Natural killer cell treated with Interleukin-12 subunit alpha and Interleukin-12 subunit beta and Interleukin-15 and Interleukin-18, amount 100 ng/mL, for 72 hours (primary cell): ENCODE data around the gene BRD3. TPM values are rescaled to one million over a fixed set of nuclear protein-coding genes. Genes with fewer than 3 reads are reported as not detected.

Source experiments
- ATAC-seq, 2 donors: fragments of 150-1000 bp; cut with Tn5 transposase in 1 of 2; sonication (Bioruptor Pico), chemical (Tn5 transposase) in 1 of 2; 2 replicates each; pipeline ENCODE4 v1.10.0; 2021
- DNase-seq: peaks from one replicate; pipeline ENCODE4 v3.0.0; 2022; ENCODE audit warnings: low spot score
- H3K27ac Mint-ChIP-seq, 2 donors: 1 replicate in 1 of 2; 2 replicates in 1 of 2; pipeline ENCODE4 v1.8.0; 2022; ENCODE audit warnings: mixed read lengths in 2 of 2, mild to moderate bottlenecking in 1 of 2, moderate library complexity in 1 of 2
- H3K27me3 Mint-ChIP-seq, 2 donors: 1 replicate in 1 of 2; 2 replicates in 1 of 2; pipeline ENCODE4 v1.8.0; 2022; ENCODE audit warnings: mixed read lengths in 2 of 2
- H3K36me3 Mint-ChIP-seq: one replicate; pipeline ENCODE4 v1.8.0; 2022; ENCODE audit warnings: mixed read lengths
- H3K4me1 Mint-ChIP-seq, 2 donors: 1 replicate in 1 of 2; 2 replicates in 1 of 2; pipeline ENCODE4 v1.8.0; 2022; ENCODE audit warnings: low read depth in 2 of 2, mixed read lengths in 2 of 2, mild to moderate bottlenecking in 1 of 2
- H3K4me3 Mint-ChIP-seq: one replicate; pipeline ENCODE4 v1.8.0; 2022; ENCODE audit warnings: mixed read lengths
- H3K9me3 Mint-ChIP-seq: 2 replicates; pipeline ENCODE4 v1.8.0; 2022; ENCODE audit warnings: mixed read lengths
- total RNA-seq, 2 donors: library from RNA; stranded (reverse); gene quantifications; one replicate each; pipeline ENCODE4 v1.2.3, GENCODE V29; 2022

BRD3 gene
- total RNA-seq, 2 donors from 2014 or later, result 17.8 to 19.1 TPM

DNA sequence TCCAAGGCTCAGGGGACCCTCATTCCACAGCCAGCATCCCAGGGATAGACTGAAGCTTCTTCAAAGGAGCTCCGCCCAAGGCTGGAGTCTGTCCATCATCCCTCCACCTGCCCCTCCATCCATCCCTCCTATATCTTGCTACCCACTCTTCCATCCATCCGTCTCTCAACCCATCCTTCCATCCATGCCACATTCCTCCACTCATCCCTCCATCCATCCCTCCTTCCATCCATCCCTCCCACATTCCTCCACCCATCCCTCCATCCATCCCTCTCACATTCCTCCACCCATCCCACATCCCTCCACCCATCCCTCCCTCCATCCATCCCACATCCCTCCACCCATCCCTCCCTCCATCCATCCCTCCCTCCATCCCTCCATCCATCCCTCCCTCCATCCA lies 70.2 kb downstream of the BRD3 start:
- H3K4me3 Mint-ChIP-seq, result no peak overlapping the region
- ATAC-seq (no peak), DNase-seq (peak; percentile 1)
- no peaks in the 10 kb centered on the region for H3K4me1 Mint-ChIP-seq
- no peaks in the 10 kb centered on the region for H3K9me3 Mint-ChIP-seq
- no peaks in the 10 kb centered on the region for H3K36me3 Mint-ChIP-seq
- H3K27me3 Mint-ChIP-seq, result peaks cover 0 to 4% of the 10 kb centered on the region in 2 donors
- H3K27ac Mint-ChIP-seq, result no peak overlapping the region

DNA sequence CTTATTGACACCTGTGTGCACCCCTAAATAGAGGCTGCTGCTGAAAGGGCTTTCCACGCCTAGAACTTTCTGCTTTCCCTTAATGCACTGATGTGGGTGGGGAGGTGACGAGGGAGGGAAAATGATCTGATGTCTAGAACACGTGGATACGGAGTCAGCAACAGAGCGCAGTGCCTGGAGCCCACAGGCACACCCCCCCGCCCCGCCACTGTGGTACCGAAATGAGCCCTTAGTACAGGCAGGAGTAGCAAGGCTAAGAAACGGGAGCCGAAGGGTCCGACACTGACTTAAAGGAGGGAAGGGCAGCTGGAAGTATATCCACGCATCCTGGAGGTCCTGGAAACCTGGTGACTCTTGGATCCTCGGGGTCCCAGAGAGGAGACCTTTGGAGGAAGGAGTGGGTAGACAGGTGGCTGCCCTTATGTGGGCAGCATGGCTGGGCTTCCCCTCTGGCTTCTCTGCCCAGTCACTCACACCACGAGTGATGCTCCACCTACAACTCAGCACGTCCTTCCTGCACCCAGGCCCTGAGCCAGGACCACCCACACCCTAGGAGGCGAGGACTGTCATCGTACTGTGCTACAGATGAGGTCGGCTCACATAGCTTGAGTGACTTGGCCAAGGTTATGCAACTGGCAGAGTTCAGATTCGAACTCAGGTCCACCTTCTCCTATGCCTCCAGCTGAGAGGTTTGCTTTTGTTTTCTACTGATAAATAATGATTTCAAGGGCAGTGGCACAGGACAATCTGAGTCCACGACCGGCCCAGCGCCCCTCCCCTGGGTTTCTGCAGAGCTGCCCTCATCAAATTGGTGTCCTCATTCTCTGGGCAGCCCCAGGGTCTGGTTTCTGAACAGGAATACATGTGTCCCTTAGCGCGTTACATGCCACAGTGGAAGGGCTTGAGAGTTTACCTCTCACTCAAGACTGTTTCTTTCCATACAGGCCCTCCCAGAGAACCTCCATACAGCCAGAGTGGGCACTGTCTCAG lies 71.0 kb downstream of the BRD3 start:
- Mint-ChIP-seq H3K36me3 (no peaks in the 10 kb centered on the region), H3K27me3 (no peaks in the 10 kb centered on the region), H3K4me3 (no peak overlapping the region), H3K27ac (no peak overlapping the region), H3K4me1 (no peaks in the 10 kb centered on the region), H3K9me3 (no peaks in the 10 kb centered on the region)
- DNase-seq (peak; percentile 58), ATAC-seq (no peak)

DNA sequence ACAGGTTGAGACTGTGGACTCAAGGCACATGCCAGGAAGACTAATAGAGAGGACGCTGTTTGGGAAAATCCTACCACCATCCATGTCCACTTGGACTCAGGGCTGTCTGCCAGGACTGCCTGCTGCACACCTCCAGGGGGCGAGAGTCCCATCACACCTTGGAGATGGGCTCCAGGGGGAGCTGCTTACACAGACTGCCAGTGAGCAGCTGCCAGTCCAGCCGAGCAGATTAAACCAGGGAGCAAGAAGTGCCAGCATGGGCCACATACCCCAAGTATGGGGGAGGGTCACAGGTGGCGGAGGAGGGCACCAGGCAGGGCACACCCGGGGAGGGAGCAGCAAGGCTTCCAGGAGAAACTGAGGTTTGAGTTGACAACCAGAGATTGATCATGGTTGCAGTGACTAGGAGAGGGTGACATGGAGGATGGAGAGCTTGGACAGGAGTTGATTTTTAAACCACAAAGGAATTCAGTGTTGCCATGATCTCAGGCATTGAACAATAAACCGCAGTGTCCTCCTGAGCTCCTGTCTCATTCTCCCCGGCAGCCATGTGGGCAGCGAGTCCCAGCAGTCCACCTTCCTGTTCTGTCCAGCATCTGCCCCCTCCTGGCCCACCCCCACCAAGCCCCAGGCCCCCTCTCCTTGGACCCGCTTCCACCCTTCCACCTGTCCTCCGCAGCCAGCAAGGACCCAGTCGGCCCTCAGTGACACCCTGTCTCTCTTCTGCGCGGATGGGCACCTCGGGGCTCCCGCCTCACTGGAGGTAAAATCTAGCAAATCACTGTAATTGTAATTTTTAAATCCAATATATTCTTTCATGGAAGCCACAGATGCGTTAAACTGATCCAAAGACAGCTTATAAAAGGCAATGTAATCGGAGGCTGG lies 72.6 kb downstream of the BRD3 start:
- Mint-ChIP-seq H3K27ac (no peak overlapping the region), H3K4me1 (no peaks in the 10 kb centered on the region), H3K36me3 (no peaks in the 10 kb centered on the region), H3K4me3 (no peak overlapping the region), H3K27me3 (no peaks in the 10 kb centered on the region), H3K9me3 (no peaks in the 10 kb centered on the region)
- no peak for ATAC-seq
- peak; percentile 50 for DNase-seq

DNA sequence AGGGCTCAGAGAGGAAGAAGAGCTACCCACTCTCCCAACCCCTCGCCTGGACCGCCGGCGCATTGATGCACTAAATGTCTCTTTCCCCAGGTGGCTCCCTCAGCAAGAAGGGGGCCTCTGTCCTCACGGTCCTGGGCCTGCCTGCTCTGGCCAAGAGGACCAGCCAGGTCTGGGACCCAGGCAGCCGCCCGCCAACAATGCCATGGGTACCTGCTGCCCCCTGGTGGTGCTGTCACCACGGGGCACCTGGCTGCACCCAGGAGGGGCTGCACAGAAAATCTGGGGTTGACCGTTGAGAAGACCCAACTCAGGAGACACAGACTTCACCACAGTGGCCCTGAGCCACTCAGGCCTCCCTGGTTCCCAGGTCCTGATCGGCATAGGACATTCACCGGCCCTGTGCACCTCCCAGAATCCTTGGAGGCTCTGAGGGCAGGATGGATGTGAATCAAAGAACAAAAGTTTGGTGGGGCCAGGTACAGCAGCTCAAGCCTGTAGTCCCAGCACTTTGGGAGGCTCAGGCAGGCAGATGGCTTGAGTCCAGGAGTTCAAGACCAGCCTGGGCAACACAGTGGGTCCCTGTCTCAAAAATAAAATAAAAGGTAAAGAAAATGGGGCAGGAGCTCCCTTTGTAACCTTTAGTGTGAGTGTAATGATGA lies 73.3 kb downstream of the BRD3 start:
- no peaks in the 10 kb centered on the region for H3K4me1 Mint-ChIP-seq
- no peak overlapping the region for H3K27ac Mint-ChIP-seq
- DNase-seq (peak; percentile 80), ATAC-seq (peak; percentile 56 to 67)
- peak overlapping the region; percentile 34 for H3K4me3 Mint-ChIP-seq
- H3K9me3 Mint-ChIP-seq, result no peaks in the 10 kb centered on the region
- H3K27me3 Mint-ChIP-seq, result no peaks in the 10 kb centered on the region
- H3K36me3 Mint-ChIP-seq, result no peaks in the 10 kb centered on the region

DNA sequence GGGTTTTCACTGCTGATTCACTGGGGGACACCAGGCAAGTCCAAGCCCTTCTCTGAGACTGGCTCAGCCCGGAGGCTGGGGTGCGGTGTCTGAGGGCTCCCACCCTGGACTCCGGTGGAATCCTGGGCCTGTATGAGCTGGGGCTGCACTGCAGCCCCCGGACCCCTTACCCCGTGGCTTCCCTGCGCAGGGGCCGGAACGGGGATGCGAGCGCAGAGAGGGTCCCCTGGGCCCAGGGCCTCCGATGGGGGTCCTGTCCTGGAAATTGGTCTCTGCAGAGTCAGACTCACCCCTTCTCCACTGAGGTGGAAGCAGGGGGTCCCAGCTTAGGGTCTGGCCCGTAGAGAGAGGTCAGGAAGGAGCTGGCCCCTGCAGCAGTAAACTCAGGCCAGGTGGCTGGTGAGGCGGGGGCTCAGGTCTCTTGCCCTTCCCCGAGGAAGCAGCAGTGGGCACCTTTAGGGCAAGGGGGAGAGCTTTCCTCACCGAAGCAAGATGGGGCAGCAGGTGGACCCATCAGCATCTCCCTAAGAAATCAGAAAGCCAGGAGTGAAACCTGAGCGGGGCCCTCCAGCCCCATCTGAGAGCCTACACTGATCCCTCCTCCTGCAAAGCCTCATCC lies 74.1 kb downstream of the BRD3 start:
- ATAC-seq (no peak), DNase-seq (peak; percentile 50)
- Mint-ChIP-seq H3K4me3 (peak overlapping the region; percentile 17), H3K27ac (no peak overlapping the region), H3K36me3 (no peaks in the 10 kb centered on the region), H3K4me1 (no peaks in the 10 kb centered on the region), H3K9me3 (no peaks in the 10 kb centered on the region), H3K27me3 (no peaks in the 10 kb centered on the region)

DNA sequence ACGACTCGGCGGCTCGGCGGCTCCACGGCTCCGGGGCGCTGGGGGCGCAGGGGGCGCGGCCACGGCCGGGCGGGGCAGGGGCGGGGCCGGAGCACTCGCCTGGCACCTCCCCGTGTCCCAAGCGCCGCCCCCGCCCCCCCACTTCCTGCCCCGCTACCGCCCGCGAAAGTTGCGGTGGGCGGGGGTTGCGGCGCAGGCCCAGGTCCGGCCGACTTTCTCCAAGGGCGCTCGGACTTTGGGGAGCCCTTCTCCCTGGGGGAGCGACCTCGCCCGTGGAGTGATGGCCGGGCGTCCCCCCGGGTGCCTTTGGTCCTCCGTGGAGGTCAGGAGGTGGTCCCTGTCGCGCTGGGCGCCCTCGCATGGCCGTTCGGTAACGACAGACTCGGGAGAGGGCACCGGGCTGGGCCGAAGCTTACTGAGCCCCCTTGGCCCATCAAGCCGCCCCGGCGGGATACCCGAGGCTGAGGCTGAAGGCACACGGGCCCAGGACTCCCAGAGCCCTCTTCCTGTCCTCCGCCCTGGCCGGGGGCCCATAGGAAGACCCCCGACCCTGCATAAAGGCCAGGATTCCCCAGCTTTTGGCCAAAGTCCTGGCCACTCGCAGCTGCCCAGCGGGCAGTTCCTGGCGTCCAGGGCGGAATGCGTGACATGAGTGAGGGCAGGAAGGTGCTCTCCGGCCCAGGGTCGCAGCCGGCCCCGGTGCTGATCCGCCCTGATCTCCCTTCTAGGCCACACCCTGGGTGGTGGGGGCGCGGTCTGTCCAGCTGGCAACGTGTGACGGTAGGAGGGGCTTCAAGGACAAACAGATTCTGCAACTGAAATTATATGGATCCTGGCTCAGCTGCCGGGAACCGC lies 74.8 kb downstream of the BRD3 start:
- DNase-seq (peak; percentile 71), ATAC-seq (peak; percentile 87 to 92)
- no peaks in the 10 kb centered on the region for H3K36me3 Mint-ChIP-seq
- H3K27ac Mint-ChIP-seq, result no peak overlapping the region
- H3K9me3 Mint-ChIP-seq, result no peaks in the 10 kb centered on the region
- H3K27me3 Mint-ChIP-seq, result no peaks in the 10 kb centered on the region
- no peaks in the 10 kb centered on the region for H3K4me1 Mint-ChIP-seq
- H3K4me3 Mint-ChIP-seq, result peak overlapping the region; percentile 54

DNA sequence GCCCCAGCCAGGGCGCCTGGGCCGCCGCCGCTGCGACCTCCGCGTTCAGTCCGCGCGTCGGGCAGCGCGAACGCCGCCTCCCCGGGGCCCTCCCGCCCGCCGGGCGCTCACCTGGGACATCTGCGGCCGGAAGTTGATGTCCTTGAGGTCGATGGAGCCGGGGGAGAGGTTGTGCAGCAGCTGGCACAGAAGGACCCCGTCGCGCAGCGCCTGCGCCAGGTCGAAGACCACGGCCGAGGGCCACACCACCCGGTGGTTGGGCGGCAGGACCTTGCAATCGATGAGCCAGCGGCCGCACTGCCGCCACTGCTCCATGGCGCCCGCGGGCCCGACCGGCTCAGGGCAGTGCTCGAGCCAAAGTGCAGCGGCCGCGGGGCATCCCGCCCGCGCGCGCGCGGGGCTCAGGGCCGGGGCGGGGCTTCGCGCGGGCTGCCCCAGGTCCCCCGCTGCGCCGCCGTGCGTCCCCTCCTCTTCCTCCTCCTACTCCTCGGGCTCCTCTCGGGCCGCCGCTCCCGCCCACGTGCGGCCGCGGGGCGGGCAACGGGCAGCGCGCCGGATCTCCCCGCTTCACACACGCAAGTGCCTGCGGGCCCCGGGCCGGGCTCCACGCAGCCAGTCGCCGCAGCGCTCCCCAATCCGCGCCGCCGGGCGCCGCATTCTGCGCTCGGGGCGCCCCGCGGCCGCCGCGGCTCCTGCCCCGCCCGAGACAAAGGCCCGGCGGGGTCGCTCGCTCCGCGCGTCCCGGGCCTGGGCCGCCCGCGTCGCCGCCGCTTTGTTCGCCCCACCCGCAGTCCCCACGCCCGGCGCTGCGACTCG lies 75.7 kb downstream of the BRD3 start, which contains the start of gene VAV2:
VAV2 (minus strand) TSS at position 361 of the 816 bp plus-strand sequence; CDS start at position 315, 46 bp downstream.
- Mint-ChIP-seq H3K36me3 (no peaks in the 10 kb centered on the region), H3K9me3 (no peaks in the 10 kb centered on the region), H3K4me1 (no peaks in the 10 kb centered on the region), H3K27ac (no peak within 1 kb of the TSS), H3K27me3 (no peaks in the 10 kb centered on the region), H3K4me3 (peak within 1 kb of the TSS; percentile 54)
- ATAC-seq, result peak; percentile 69 to 82
- DNase-seq, result peak; percentile 81

DNA sequence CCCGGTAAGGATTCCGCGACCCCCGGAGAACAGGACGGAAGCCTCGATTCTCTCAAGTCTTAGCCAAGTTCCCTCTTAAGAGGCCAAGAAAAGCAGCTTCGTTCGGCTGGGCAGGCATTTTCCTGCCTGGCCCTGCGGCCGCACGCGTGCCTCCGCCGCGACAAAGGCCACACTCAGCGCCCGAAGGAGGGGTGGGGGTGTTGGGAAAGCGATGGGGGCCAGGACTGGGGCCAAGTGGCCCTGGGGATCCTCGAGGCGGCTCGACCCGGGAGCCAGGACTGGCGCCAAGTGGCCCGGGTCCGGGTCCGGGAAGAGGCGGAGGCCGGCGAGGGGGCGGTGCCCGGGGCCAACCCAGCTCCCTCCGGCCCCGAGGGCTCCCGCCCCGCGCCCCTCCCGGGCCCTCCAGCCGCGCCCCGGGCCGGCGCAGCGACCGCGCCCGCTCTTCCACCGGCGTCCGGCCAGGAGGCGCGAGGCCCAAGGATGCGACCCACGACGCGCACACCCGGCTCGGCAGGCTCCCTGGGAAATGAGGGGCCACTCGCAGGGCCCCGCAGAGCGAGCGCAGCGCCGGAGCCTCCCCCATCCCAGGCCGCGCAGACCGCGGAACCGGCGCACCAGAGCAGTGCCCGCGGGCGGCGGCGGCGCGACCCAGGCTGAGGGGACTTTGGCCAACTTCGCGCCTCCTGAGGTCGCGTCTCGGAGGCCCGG lies 76.5 kb downstream of the BRD3 start:
- Mint-ChIP-seq H3K9me3 (no peaks in the 10 kb centered on the region), H3K27me3 (no peaks in the 10 kb centered on the region), H3K27ac (no peak overlapping the region), H3K4me1 (no peaks in the 10 kb centered on the region), H3K36me3 (no peaks in the 10 kb centered on the region), H3K4me3 (peak overlapping the region; percentile 22)
- ATAC-seq (no peak), DNase-seq (peak; percentile 57)

DNA sequence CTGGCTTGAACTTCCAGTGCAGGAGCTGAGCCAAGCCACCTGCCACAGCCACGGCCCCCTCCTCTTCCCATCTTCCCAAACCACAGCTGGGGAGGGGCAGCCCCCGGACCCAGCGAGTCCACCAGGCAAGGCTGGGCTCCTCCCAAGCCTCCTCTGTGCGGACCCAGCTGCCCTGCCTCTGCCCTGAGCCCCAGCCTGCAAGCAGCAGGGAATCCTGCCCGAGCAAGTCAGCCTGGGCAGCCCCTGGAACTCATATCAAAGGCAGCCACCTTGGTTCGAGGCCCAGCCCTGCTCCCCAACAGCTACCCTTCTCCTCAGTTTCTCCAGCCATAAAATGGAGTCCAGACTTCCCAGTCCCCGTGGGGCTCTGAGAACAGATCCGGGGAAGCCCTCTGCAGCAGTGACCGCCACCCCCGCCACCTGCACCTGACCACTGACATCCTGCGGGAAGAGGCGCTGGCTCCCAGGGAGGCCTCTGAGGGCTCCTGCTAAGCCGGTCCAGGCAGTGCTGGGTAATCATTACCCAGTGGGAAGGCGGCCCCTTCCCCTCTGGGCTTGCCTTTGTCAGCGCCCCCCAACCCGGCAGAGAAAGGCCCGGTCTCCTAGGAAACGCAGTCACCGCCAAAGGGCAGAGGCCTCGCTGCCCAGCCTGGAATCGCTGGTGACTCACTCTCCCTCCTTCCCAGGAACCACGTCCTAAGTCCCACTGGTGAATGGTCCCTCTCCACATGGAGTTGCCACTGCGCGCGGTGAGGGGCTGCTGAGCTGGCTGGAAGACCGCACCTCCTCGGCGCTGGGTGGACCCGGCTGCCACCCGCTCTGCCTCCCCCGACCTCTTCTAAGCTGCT lies 77.2 kb downstream of the BRD3 start:
- H3K36me3 Mint-ChIP-seq, result no peaks in the 10 kb centered on the region
- ATAC-seq (no peak), DNase-seq (peak; percentile 48)
- H3K9me3 Mint-ChIP-seq, result no peaks in the 10 kb centered on the region
- peak overlapping the region; percentile 22 for H3K4me3 Mint-ChIP-seq
- no peaks in the 10 kb centered on the region for H3K27me3 Mint-ChIP-seq
- no peak overlapping the region for H3K27ac Mint-ChIP-seq
- no peaks in the 10 kb centered on the region for H3K4me1 Mint-ChIP-seq

DNA sequence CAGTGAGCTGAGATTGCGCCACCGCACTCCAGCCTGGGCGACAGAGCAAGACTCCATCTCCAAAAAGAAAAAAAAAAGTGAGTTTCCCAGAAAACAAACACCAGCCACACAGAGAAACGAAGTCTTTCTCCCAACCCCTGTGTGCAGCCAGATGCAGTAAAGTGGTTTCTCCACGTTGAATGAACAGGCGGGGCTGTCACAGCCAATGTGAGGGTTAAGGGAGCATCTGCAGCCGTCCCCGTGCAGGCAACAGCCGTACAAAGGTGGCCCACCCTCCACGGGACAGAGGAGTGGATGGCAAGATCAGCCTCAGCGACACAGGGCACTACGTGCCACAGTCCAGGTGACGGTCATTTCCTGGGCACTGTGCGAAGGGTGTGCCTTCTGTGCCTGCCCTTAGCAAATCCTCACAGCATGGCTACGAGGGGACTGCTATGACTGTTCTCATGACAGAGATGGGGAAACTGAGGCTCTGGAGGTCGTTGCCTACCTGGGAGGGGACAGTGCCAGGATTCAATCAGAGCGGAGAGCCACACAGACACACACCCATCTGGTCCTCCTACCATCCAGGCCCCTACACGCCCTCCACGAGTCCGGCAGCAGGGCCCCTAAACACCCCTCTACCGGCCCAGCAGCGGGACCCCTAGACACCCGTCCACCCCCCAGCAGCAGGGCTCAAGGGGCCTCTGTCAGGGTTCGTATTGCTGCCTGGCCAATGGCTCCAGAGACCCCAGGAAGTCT lies 78.0 kb downstream of the BRD3 start:
- no peaks in the 10 kb centered on the region for H3K36me3 Mint-ChIP-seq
- no peaks in the 10 kb centered on the region for H3K9me3 Mint-ChIP-seq
- H3K4me3 Mint-ChIP-seq, result peak overlapping the region; percentile 22
- no peak for ATAC-seq
- peak; percentile 39 for DNase-seq
- H3K27me3 Mint-ChIP-seq, result no peaks in the 10 kb centered on the region
- no peaks in the 10 kb centered on the region for H3K4me1 Mint-ChIP-seq
- no peak overlapping the region for H3K27ac Mint-ChIP-seq
